Stomach (tissue), 4 donors: ENCODE results near the gene MYH6.

Experiments used
- EP300 ChIP-seq: sonication (generic); formaldehyde crosslinking; IDR thresholded peaks from one replicate; pipeline ENCODE4 v1.6.1; 2017; ENCODE audit warnings: antibody characterized with exemption
- POLR2A ChIP-seq, 4 donors: fragments of 450-650 bp; IDR thresholded peaks; one replicate each; pipeline ENCODE4 v1.6.1; 2016; ENCODE audit warnings: antibody characterized with exemption in 4 of 4, control low read depth in 2 of 4, mild to moderate bottlenecking in 1 of 4, moderate library complexity in 1 of 4
- POLR2AphosphoS5 ChIP-seq, 3 donors: sonication (generic); formaldehyde crosslinking; IDR thresholded peaks; one replicate each; pipeline ENCODE4 v1.6.1; 2016; ENCODE audit warnings: antibody characterized with exemption in 3 of 3
- TF ChIP-seq, protein P1 (sequence below), 7 experiments: fragments of 450-650 bp in 4 of 7; fragments of 200-600 bp in 3 of 7; sonication (generic) in 3 of 7; IDR thresholded peaks; one replicate each; pipeline ENCODE4 v1.5.1; 2016 to 2019; ENCODE audit warnings: antibody characterized with exemption in 7 of 7, control low read depth in 2 of 7, mild to moderate bottlenecking in 1 of 7

DNA sequence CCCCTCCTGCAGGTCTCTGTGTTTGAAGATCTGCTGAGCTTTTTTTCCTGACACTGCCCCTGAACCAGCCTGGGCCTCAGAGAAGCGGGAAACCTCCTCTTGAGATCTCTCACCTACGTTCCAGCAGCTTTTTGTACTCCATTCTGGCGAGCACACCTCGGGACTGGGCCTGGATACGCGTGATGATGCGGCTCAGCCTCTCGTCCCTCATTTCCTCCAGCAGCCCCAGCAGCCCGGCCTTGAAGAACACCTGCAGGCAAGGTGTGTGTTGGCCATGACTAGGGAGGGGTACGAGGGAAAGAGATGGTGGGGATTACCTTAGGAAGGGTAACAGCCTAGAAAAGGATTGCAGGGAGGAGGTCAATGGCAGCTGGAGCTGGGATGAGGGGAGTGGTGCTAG is 17.1 kb upstream of the MYH6 start:
- TF ChIP-seq, protein P1, sequence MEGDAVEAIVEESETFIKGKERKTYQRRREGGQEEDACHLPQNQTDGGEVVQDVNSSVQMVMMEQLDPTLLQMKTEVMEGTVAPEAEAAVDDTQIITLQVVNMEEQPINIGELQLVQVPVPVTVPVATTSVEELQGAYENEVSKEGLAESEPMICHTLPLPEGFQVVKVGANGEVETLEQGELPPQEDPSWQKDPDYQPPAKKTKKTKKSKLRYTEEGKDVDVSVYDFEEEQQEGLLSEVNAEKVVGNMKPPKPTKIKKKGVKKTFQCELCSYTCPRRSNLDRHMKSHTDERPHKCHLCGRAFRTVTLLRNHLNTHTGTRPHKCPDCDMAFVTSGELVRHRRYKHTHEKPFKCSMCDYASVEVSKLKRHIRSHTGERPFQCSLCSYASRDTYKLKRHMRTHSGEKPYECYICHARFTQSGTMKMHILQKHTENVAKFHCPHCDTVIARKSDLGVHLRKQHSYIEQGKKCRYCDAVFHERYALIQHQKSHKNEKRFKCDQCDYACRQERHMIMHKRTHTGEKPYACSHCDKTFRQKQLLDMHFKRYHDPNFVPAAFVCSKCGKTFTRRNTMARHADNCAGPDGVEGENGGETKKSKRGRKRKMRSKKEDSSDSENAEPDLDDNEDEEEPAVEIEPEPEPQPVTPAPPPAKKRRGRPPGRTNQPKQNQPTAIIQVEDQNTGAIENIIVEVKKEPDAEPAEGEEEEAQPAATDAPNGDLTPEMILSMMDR (IDR thresholded peaks at IDR 0.05) = no peak
- TF ChIP-seq POLR2A (IDR thresholded peaks at IDR 0.05) (no peak), POLR2AphosphoS5 (IDR thresholded peaks at IDR 0.05) (no peak), EP300 (no peak)
